AG10803 (cell line): ENCODE results near the gene CPNE5.
A peak's percentile ranks its signal among the peaks of the same experiment; 100 is the strongest.

Experiments
- DNase-seq: peaks from one replicate; pipeline ENCODE4 v3.0.0; 2010; ENCODE audit warnings: low read depth
- H3K4me3 ChIP-seq: 2 replicates; pipeline ENCODE4 v1.5.1; 2011; ENCODE audit warnings: mild to moderate bottlenecking, low read length, control low read depth
- TF ChIP-seq, protein P1 (sequence below): conservative IDR thresholded peaks from 2 replicates; pipeline ENCODE4 v1.5.1; 2011; ENCODE audit warnings: mild to moderate bottlenecking, low read length, control low read depth, inconsistent platforms

The CPNE5 gene

DNA sequence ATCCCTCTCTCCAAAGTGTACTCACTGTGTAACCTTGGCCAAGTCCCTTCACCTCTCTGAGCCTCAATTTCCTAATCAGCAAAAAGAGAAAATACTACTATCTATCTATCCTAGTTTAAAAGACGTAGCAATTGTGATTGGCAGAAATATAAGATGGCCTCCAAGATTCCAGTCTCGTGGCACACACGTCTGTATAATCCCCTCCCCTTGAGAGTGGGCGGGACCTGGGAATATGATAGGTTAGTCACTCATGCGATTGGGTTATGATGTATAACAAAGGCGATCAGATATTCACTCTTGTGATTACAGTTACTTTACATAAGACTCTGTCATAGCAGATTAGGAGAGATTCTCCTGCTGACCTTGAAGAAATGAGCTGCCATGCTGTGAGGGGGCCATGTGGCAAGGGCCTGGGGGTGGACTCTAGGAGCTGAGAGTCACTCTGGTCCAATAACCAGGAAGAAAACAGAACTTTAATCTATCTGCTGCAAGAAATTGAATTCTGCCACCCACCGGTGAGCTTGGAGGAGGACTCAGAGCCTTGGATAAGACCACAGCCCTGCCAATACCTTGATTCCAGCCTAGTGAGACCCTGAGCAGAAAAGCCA is 6.0 kb downstream of the CPNE5 start:
- H3K4me3 ChIP-seq = no peak overlapping the region
- TF ChIP-seq, protein P1, sequence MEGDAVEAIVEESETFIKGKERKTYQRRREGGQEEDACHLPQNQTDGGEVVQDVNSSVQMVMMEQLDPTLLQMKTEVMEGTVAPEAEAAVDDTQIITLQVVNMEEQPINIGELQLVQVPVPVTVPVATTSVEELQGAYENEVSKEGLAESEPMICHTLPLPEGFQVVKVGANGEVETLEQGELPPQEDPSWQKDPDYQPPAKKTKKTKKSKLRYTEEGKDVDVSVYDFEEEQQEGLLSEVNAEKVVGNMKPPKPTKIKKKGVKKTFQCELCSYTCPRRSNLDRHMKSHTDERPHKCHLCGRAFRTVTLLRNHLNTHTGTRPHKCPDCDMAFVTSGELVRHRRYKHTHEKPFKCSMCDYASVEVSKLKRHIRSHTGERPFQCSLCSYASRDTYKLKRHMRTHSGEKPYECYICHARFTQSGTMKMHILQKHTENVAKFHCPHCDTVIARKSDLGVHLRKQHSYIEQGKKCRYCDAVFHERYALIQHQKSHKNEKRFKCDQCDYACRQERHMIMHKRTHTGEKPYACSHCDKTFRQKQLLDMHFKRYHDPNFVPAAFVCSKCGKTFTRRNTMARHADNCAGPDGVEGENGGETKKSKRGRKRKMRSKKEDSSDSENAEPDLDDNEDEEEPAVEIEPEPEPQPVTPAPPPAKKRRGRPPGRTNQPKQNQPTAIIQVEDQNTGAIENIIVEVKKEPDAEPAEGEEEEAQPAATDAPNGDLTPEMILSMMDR = no peak
- no peak for DNase-seq

DNA sequence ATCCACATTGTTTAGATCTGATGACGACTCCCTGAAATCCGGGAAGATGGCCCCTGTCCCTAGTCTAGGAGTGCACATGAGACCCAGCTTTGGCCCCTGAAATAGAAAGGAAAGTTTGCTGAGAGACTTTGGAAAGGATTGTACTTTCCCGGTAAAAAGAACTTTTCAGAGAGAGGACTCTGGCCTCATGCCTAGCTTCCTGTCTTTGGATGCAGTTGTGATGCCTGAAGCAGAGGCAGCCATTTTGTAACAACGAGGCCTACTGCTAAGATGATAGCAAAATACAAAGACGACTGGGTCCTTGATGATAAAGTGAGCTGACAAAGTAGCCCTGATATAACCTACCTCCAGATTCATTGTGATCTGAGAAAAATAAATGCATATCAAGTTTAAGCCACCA is 6.9 kb downstream of the CPNE5 start:
- H3K4me3 ChIP-seq = no peak overlapping the region
- DNase-seq = no peak
- TF ChIP-seq, protein P1 = no peak

DNA sequence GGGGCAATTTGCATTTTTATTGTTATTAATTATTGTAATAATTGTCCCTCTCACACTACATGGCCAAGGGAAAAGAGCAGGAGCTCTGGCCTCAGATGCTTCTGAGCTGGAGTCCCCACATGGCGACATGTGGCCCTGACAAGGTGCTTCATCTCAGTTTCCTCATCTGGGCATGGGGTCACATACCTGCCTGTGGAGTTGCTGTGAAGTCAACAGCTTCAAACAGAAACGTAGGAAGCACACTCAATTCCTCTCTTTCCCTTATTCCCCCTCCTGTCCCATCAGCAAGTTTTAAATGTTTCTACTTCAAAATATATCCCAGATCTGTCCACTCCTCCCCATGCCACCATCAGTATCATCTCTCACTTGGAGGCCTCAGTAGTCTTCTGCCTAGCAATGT is 8.7 kb downstream of the CPNE5 start:
- H3K4me3 ChIP-seq = no peak overlapping the region
- DNase-seq = no peak
- TF ChIP-seq, protein P1 = no peak

DNA sequence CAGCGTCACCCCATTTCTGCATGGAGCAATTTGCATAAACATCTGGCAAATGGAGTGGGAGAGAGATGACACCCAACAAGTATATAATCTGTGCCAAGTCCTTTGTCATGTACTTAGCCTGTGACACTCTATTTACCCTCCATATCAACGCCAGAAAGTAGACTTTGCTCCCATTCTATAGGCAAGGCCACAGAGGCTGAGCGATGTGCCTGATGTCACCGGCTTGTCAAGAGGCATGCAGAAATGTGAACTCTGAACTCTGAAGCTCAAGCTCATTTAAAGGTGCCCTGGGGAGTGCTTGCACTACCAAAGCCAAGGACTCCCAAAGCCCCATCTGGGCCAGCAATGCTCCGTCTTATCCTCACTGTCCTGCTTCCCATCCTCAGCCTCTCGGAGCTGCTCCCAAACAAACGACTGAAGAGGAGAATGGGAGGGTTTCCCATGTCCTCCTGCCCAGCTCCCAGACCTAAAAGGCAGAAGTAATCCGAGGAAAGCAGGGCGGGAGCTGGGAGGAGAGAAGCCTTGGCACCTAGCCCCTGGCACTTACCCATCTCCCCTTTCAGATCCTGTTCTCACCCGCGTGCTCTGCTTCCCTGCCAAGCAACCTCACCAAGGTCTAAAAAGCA is 9.2 kb downstream of the CPNE5 start:
- DNase-seq = peak; percentile 28
- H3K4me3 ChIP-seq = no peak overlapping the region
- TF ChIP-seq, protein P1 = no peak

DNA sequence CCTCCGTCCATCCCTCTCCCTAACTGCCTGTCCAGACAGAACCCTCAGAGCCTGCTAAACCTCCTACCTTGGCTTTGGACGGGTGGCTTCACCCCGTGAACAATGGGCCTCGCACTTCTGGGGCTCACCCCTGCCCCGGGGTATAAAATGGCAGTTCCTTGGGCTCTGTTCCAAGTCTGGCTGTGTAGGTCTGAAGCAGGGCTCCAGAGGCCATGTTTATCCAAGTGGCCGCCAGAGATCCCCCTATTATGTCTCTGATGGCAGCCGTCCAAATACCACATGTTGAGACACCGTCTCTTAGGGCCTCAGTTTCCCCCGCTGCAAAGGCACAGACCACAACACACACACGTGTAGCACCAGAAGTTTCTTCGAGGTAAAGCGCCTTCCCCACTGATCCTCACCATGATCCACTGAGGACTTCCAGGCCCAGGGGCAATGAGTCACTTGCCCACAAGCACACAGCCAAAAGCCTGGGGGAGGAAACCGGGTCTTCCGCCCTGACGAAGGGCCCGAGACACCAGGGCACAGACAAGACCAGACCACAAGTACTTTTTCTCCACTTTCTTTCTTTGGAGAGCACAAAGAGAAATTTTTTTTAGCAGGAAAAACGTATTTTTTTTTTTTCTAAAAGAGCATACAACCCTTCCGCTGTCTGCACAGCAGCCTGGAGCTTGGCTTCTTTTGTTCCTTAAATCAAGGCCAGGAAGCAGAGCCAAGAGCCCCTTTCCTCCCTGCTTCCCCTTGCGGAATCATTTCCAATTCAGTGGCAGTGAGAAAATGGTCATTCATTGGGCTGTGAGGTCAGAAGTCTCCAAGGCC is 11.8 kb downstream of the CPNE5 start:
- TF ChIP-seq, protein P1 = no peak
- peak; percentile 54 for DNase-seq
- no peak overlapping the region for H3K4me3 ChIP-seq

DNA sequence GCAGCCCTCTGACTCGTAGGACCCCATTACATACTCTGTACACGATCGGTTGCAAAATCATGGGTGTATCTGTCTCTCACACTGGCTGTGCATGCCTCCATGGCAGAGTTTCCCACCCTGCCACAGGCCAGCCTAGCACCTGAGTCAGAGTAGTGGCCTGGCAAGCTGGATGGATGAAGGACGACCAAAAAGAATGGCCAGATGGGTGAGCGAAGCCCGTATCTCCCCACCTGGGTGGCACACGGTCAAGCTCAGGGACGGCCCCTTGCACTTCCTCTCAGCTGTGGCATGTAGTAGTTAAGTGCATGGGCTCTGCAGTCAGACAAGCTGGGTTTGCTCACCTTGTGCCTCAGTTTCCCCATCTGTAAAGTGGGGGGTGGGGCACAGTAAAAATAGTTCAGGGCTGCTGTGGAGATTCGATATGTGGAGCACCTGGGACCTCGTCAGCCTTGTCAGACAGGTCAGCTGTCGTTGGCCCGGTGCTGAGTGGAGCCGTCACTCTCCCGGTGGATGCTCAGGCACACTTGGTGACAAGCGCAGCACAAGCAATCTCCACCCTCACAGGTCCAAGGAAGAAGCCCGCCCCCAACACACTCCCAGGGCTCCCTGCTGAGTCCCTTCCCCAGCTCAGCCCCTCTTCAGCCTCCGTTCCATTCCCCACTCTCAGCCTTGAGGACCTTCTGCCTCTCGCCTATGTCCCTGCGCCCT is 12.6 kb downstream of the CPNE5 start:
- TF ChIP-seq, protein P1 = no peak
- no peak for DNase-seq
- no peak overlapping the region for H3K4me3 ChIP-seq
